ENCODE data around the gene UGT1A6.
"Not testable (repeated sequence)": the region's sequence is repeated elsewhere in the genome, so short reads cannot be mapped to it uniquely, and the experiment has no call there.

The UGT1A6 gene

DNA sequence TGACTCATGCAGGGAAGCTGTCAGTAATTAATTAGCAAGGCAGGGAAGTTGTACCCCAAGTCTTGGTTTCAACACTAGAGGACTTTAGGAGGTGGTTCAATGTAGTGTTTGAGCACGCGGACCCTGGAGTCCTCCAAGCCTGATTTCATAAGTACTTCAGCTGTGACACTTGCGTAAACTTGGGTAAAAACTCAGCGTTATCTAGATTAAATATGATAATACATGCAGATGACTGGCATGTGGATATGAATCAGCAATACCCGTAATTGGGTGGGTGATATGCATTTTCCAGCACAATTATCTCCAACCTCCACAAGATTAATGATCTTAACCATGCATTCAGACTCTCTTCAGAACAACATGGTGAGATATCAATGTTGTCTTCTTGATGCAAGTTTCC lies 5.8 kb upstream of the UGT1A6 start:
- no peak for DNase-seq (ENCODE audit: low read depth)

GRCh38 chr2:233688341-233688740 lies 4.3 kb upstream of the UGT1A6 start:
- DNase-seq (ENCODE audit: low read depth): no peak

DNA sequence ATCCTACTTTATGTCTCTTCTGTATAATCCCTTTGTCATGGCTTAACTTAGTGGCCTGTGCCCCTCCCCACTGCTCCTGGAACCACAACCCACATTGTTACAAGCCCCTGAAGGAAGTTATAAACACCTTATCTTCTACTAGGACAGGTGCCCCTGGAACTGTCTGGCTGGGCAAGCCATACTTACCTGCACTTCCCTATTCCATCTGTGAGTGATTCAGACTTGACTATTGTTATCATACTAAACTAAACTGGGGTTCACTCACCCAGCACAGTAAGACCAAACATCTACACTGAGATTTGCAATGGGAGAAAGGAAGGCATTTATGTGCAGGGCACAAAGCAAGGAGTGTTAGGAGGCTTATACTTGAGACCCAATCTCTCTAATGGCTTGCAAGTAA lies 3.7 kb upstream of the UGT1A6 start:
- DNase-seq (ENCODE audit: low read depth): no peak

- DNase-seq (ENCODE audit: low read depth): no peak
Observed at GRCh38 chr2:233689501-233689900, 3.2 kb upstream of the UGT1A6 start.

GRCh38 chr2:233690444-233690843 lies 2.2 kb upstream of the UGT1A6 start:
- DNase-seq (ENCODE audit: low read depth): no peak

GRCh38 chr2:233691443-233692433 lies 952 bp upstream of the UGT1A6 start:
- no peak for DNase-seq (ENCODE audit: low read depth)

- DNase-seq (ENCODE audit: low read depth): no peak
Observed at GRCh38 chr2:233693963-233694362, 1.3 kb downstream of the UGT1A6 start.

DNA sequence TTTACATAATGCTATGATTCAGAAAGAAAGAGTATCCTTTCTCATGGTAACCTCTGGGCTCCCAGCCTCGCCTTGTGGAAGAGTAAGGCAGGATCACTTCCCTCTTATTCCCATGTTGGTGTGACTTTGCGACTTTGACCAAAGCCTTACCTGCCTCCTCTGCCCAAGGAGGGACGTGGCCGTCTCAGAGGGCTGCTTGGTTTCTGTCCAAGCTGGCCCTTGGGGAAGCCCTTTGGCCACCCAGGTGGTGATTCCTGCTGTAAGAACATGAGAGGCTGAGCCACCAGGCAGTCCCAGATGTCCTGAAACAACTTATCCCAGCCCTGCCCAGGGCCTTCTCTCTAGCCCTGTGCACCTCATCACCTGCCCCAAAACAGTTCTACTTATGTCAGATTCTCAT lies 6.0 kb downstream of the UGT1A6 start:
- no peak for DNase-seq (ENCODE audit: low read depth)

DNA sequence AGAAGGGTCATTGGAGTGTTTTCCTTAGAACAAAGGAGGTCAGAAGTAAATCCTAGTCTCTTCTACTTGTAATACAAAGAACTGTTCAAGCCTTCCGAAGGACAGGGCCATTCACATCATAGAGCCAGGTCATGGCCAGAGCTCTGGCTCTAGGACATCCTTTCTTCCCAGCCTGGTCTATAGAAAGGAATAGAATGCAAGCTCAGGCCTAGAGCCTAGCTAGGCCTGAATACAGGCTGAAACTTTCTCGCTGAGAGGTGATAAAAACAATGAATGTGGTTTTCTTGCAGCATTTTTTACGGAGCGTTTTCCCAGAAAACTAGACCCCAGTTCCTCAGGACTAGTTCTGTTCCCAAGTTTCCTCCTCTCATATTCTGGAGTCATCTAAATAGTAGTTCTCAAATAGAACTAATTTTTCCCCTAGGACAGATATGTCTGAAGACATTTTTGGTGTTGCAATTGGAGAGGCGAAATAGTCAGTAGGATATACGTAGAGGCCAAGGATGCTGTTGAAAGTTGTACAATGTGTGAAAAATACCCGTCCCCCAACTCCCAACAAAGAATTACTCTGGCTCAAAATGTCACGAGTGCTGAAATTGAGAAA lies 6.8 kb downstream of the UGT1A6 start:
- no peak for DNase-seq (ENCODE audit: low read depth)

- no peak for DNase-seq (ENCODE audit: low read depth)
Observed at GRCh38 chr2:233700028-233700635, 7.4 kb downstream of the UGT1A6 start.

DNA sequence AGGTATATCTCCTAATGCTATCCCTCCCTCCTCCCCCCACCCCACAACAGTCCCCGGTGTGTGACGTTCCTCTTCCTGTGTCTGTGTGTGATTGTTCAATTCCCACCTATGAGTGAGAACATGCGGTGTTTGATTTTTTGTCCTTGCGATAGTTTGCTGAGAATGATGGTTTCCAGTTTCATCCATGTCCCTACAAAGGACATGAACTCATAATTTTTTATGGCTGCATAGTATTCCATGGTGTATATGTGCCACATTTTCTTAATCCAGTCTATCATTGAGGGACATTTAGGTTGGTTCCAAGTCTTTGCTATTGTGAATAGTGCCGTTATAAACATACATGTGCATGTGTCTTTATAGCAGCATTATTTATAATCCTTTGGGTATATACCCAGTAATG lies 8.2 kb downstream of the UGT1A6 start:
- DNase-seq (ENCODE audit: low read depth): not testable (repeated sequence)

DNA sequence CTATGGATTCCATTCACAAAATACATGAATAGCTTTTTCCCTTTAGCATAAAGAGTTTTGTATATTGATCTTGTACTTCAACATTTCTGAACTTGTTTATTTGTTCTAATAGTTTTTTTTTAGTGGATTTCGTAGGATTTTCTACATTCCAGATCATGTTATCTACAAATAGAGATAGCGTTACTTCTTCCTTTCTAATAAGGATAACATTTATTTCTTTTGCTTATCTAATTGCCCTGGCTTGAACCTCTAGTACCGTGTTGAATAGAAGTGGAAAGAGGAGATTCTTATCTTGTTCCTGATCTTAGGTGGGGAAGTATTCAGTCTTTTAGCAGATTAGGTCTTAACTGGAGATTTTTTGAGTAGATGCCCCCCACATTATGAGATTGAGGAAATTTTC lies 9.5 kb downstream of the UGT1A6 start:
- DNase-seq (ENCODE audit: low read depth): no peak

DNA sequence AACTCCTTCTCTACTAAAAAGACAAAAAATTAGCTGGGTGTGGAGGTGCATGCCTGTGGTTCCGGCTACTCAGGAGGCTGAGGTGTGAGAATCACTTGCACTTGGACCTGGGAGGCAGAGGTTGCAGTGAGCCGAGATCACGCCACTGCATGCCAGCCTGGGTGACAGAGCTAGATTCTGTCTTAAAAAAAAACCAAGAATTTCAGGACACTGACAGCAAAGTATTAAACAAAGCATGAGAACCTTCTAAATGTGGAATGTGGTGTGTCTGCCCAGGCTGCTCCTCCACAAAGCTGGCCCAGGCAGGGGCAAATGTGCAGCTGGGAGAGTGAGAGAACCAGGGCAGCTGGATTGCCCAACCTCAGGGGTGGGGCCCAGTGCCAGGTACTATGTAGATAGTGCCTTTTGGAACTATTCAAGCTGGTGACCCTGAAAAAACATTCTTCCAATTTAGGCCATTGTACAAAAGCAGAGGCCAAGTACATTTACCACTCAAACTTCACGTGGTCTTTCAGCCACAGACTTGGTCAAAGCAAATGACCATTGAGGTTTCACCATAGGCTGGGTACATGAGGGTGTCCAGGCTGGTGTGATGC lies 13.3 kb downstream of the UGT1A6 start:
- peak; percentile 21 for DNase-seq (ENCODE audit: low read depth)

GRCh38 chr2:233706720-233707119 lies 14.0 kb downstream of the UGT1A6 start:
- DNase-seq (ENCODE audit: low read depth): peak; percentile 20

DNA sequence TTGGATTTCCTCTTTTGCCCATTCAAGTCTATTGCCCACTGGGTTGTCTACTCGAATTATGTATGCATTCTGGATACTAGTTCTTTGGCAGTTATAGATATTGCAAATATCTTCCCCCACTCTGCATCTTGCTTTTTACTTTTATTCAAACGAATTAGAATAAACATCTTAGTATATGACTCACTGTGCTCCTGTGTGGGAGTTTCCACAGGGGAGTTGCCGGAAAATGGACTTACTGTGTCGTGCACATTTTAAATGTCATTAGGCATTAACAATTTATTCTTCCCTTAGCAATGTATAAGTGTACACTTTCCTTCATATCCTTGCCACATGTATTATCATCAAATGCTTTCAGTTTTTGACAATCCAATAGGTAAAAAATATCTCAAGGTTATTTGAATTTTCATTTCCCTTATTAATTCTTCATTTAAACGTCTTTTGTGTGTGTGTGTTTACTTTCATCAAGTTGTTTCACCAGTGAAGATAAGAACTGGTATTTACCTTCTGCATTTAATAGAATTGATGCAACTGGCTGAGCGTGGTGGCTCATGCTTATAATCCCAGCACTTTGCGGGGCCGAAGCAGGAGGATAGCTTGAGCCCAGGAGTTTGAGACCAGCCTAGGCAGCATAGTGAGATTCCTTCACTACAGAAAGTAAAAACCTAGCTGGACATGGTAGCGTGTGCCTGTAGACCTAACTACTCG lies 15.4 kb downstream of the UGT1A6 start:
- DNase-seq (ENCODE audit: low read depth): no peak

GRCh38 chr2:233708942-233709341 lies 16.3 kb downstream of the UGT1A6 start:
- DNase-seq (ENCODE audit: low read depth): no peak

DNA sequence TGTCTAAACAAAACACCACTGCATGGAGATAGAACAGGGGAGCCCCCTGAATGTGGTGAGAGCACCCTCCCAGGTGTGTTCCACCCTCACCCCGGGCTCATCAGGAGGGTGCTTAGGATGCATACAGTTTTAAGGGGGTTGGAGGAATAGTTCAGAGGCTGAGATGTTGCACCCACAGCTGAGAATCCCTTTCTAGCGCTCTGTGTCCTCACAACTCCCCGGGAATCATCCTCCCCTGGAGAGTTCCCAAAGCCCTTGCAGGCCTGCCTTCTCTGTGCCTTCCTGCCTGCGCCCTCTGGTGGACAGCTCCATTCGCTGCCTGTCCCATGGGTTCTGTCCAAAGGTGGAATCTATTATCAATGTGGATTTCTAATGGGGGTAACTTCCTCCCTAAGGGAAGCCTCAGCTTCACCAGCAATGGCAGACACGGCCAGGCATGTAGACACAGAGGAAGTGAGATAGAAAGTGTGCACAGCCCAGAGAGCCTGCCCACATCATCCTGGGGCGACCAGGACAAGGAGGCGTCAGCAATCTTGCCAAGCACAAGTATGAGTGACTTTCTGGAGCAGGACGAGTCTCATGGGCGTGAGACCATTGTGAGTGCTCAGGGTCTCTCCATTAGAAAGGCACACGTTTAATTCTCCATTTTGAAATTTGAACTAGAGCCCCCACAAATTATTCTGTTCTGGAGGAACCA lies 18.8 kb downstream of the UGT1A6 start:
- DNase-seq (ENCODE audit: low read depth): no peak

DNA sequence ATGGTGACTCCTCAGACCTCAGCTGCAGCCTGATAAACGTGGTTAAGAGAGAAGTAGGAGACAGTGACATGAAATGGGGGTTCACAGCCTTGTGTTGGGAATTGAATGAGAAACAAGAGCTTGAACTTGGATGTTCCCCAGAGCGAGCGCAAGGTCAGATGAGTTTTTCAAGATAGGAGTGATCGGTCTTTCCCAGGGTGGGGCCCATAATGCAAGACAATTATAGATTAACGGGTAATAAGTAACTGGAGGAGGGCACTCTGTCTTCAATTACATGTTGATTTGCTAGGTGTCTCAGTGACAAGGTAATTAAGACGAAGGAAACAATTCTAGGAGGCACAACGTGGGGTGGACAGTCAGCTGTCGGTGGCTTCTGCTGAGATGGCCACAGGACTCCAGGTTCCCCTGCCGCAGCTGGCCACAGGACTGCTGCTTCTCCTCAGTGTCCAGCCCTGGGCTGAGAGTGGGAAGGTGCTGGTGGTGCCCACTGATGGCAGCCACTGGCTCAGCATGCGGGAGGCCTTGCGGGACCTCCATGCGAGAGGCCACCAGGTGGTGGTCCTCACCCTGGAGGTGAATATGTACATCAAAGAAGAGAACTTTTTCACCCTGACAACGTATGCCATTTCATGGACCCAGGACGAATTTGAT lies 20.0 kb downstream of the UGT1A6 start, which contains the start of gene UGT1A5:
TSS of gene UGT1A5 (plus strand) at position 297 of the 651 bp plus-strand sequence. CDS start at position 382, 85 bp downstream.
- no peak for DNase-seq (ENCODE audit: low read depth)

- no peak for DNase-seq (ENCODE audit: low read depth)
Observed at GRCh38 chr2:233713262-233713615, 20.5 kb downstream of the UGT1A6 start.

DNA sequence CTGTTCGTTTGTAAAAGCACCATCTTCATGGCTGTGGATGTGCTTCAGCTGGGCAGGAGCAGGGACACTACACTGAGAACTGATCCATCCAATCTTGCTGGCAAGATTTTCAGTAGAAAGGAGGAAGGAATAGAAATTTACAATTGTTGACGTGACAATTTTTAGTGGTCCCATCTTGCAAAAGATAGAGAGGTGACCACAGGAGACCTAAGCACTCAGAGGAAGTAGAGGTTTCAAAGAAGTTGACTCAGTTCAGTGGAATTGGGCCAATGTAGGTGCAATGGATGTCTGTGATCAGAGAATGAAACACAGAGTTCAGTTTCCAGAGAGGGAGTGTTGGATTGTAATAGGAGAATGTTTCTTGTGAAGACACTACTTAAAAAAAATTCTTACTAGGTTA lies 21.4 kb downstream of the UGT1A6 start:
- DNase-seq (ENCODE audit: low read depth): no peak

GRCh38 chr2:233718552-233718951 lies 25.9 kb downstream of the UGT1A6 start, which contains the start of gene UGT1A4:
Gene UGT1A4, plus strand, starts transcription at chr2:233718736. Its CDS starts 85 bp downstream, at chr2:233718821.
- DNase-seq (ENCODE audit: low read depth): no peak
